ENCODE data around the gene CAPN13. TPM values are rescaled to one million over a fixed set of nuclear protein-coding genes. Genes with fewer than 3 reads are reported as not detected.

CAPN13 gene
- total RNA-seq (10 to 100 TPM in 4 of 5 donors, 1 to 10 TPM in 1; 6.4 to 93.3 (median 57.1) TPM), polyA plus RNA-seq (10 to 100 TPM; 20.3 to 34.3 (median 26.0) TPM)
- long read RNA-seq, donor 1: 0 reads
- long read RNA-seq, donor 2: 0 reads
- long read RNA-seq, donor 3, partial matches to known transcripts: 5 of 6 reads
- long read RNA-seq, donor 3, other reads (novel, unspliced or antisense): 0 of 6 reads
- long read RNA-seq, donor 4: 0 reads
- long read RNA-seq, donor 5: 0 reads
- long read RNA-seq, donor 6: 0 reads
- long read RNA-seq, donor 7, partial matches to known transcripts: 0 of 1 reads
- long read RNA-seq, donor 7, other reads (novel, unspliced or antisense): 0 of 1 reads
- long read RNA-seq, donor 8, partial matches to known transcripts: 0 of 1 reads
- long read RNA-seq, donor 8, other reads (novel, unspliced or antisense): 0 of 1 reads
- long read RNA-seq, donor 9: 0 reads
- long read RNA-seq, donor 10: 0 reads

GRCh38 chr2:30807249-30807648 is at the start of gene CAPN13:
TSS of gene CAPN13 (minus strand) at chr2:30807446. CDS start at chr2:30787325, 20,121 bp downstream.
- Histone ChIP-seq H3K27me3 (no peaks in the 10 kb centered on the region), H3K36me3 (no peaks in the 10 kb centered on the region), H3K4me3 (peak within 1 kb of the TSS; percentile 9 to 40 (median 28)), H3K27ac (peak within 1 kb of the TSS; percentile 64 to 86 (median 76)), H3K4me1 (peaks cover 12 to 64% (median 38%) of the 10 kb centered on the region in 4 donors), H3K9me3 (no peaks in the 10 kb centered on the region)
- DNase-seq: peak; percentile 84 to 90
- peak in 3 of 7 experiments; percentile 13 to 45 (median 27) for TF ChIP-seq CTCF (IDR thresholded peaks at IDR 0.05)
- peak in 2 of 3 donors; percentile 76 to 88 for TF ChIP-seq POLR2AphosphoS5 (IDR thresholded peaks at IDR 0.05)
- TF ChIP-seq POLR2A (IDR thresholded peaks at IDR 0.05): peak in 2 of 4 donors; percentile 52 to 57
- no peak for TF ChIP-seq EP300 (IDR thresholded peaks at IDR 0.05)
- intact Hi-C loops (cut with DNase I; ENCODE audit: low total_unique reads): no loop called here
- 26 to 36% (median 32%) methylated on average over 6 of the region's 6 CpGs for WGBS, 5 donors

DNA sequence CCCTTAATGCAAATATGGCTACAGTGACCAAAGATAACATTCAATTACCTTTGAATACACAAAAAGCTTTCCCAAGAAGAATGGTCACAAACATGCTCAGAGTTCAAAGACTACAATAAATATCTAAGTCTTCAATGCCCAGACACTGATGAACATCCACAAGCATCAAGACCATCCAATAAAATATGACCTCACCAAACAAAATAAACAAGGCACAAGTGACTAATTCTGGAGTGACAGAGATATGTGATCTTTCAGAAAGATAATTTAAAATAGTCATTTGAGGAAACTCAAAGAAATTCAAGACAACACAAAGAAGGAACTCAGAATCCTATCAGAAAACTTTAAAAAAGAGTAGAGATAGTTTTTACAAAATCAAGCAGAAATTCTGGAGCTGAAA is 40.6 kb upstream of the CAPN13 start:
- TF ChIP-seq POLR2AphosphoS5 (IDR thresholded peaks at IDR 0.05) (no peak), POLR2A (IDR thresholded peaks at IDR 0.05) (no peak), CTCF (IDR thresholded peaks at IDR 0.05) (no peak), EP300 (IDR thresholded peaks at IDR 0.05) (no peak)
- no peaks in the 10 kb centered on the region for H3K27me3 ChIP-seq
- H3K36me3 ChIP-seq: no peaks in the 10 kb centered on the region
- H3K4me3 ChIP-seq: no peak overlapping the region
- peaks cover 0 to 9% (median 0%) of the 10 kb centered on the region in 4 donors for H3K9me3 ChIP-seq
- H3K27ac ChIP-seq: no peak overlapping the region
- intact Hi-C loops (cut with DNase I; ENCODE audit: low total_unique reads): no loop called here
- no peak for DNase-seq
- no peaks in the 10 kb centered on the region for H3K4me1 ChIP-seq

DNA sequence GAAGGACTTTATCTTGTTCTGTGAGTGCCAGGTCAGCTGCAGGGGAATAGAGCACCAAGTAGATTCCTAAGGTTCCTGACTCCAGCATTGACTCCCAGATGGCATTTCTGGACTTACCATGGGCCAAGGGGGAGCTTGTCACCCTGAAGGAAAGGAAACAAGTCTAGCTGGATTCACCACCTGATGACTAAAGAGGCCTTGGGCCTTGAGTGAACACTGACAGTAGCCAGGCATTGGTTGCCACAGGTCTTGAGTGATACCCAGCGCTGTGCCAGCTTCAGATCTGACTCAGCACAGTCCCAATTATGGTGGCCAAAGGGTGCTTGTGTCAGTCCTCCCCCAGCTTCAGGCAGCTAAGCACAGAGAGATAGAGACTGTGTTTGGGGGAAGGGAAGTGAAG is 40.1 kb upstream of the CAPN13 start:
- no peak for DNase-seq
- H3K27ac ChIP-seq: no peak overlapping the region
- TF ChIP-seq POLR2A (IDR thresholded peaks at IDR 0.05) (no peak), CTCF (IDR thresholded peaks at IDR 0.05) (no peak), EP300 (IDR thresholded peaks at IDR 0.05) (no peak), POLR2AphosphoS5 (IDR thresholded peaks at IDR 0.05) (no peak)
- H3K4me1 ChIP-seq: no peaks in the 10 kb centered on the region
- intact Hi-C loops (cut with DNase I; ENCODE audit: low total_unique reads): no loop called here
- peaks cover 0 to 9% (median 0%) of the 10 kb centered on the region in 4 donors for H3K9me3 ChIP-seq
- 71 to 84% (median 81%) methylated on average over 1 of the region's 1 CpG; no CpG with 5 or more reads in 1 of the 5 donors for WGBS, 5 donors
- no peaks in the 10 kb centered on the region for H3K27me3 ChIP-seq
- H3K36me3 ChIP-seq: no peaks in the 10 kb centered on the region
- H3K4me3 ChIP-seq: no peak overlapping the region

GRCh38 chr2:30828586-30828985 is 21.3 kb upstream of the CAPN13 start:
- intact Hi-C loops (cut with DNase I; ENCODE audit: low total_unique reads): no loop called here

More at GRCh38 chr2:30828586-30828985, 21.3 kb upstream of the CAPN13 start:
- no peaks in the 10 kb centered on the region for H3K36me3 ChIP-seq
- H3K27ac ChIP-seq: no peak overlapping the region
- DNase-seq: no peak
- no peaks in the 10 kb centered on the region for H3K4me1 ChIP-seq
- H3K4me3 ChIP-seq: no peak overlapping the region
- no peaks in the 10 kb centered on the region for H3K27me3 ChIP-seq
- 53 to 66% (median 58%) methylated on average over 1 of the region's 1 CpG for WGBS, 5 donors
- TF ChIP-seq EP300 (IDR thresholded peaks at IDR 0.05): no peak
- TF ChIP-seq CTCF (IDR thresholded peaks at IDR 0.05): no peak
- peaks cover 0 to 9% (median 4%) of the 10 kb centered on the region in 4 donors for H3K9me3 ChIP-seq

Data from stomach (tissue), 19 donors.